Activated CD4-positive, alpha-beta T cell treated with anti-CD3 and anti-CD28 coated beads for 48 hours (primary cell): ENCODE measurements around the gene PRDM16.
A peak's percentile ranks its signal among the peaks of the same experiment; 100 is the strongest.

Experiments
- DNase-seq: peaks from one replicate; pipeline ENCODE4 v3.0.0-alpha.2; 2020

Gene PRDM16

DNA sequence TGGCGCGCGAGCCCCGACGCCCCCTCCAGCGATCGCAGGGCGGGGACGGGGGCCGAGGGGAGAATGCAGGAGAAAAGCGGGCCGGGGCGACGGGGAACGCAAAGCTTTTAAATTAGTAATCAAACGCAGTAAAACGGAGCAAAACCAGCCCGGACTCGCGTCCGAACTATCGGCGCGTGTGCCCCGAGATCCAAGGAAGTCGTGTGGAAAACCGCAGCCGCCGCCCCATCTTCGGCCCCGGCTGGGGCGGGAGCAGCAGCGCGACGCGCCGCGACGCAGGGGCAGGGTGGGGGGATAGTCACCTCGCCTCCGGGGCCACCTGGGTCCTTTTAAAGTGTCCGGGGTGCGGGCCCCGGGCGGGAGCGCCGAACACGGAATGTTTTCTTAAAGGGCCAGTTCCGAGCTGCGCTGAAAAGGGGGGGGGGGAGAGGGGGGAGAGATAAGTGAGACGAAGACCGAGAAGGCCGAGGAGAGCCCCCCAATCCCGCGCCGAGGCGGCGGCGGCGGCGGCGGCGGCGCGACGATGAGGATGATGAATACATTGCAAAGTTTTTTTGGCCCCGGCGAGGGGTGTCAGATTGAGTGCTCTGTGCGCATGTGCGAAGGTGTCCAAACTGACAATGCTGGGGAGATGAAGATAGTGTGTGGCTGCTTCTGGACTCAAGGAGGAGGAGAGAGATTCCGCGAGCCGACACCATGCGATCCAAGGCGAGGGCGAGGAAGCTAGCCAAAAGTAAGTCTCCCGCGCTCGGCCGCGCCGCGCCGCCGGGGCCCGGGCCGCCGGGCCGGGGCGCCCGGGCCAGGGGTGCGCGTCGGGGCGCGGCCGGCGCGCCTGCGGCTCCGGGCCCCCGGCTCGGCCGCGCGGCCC, at the start of gene PRDM16:
Gene PRDM16, plus strand, starts transcription at position 640 of the 868 bp plus-strand sequence. Its CDS starts 57 bp downstream, at position 697.
- peak; percentile 49 for DNase-seq

DNA sequence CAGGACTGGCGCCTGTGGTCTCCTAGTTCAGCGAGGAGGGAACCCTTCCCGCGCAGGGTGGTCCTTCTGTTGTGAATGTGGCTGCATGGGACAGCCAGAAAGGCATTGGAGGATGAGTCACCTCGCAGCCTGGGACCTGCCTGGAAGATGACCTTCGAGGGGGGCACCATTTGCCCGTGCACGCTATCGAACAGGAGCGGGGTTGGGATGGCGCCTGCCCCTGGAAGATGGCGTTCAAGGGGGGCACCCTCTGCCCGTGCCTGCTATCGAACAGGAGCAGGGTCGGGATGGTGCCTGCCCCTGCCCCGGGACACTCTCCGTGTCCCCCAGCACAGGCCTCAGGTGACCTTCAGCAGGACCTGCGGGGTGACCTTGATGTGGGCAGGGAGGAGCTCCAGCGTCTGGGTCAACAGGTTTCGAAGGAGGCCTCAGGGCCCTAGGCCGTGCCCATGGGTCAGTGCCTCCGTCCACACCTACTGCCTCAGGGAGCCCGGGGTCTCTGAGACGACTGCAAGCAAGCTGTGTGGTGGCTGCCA, 49.4 kb upstream of the PRDM16 start:
- DNase-seq = no peak

DNA sequence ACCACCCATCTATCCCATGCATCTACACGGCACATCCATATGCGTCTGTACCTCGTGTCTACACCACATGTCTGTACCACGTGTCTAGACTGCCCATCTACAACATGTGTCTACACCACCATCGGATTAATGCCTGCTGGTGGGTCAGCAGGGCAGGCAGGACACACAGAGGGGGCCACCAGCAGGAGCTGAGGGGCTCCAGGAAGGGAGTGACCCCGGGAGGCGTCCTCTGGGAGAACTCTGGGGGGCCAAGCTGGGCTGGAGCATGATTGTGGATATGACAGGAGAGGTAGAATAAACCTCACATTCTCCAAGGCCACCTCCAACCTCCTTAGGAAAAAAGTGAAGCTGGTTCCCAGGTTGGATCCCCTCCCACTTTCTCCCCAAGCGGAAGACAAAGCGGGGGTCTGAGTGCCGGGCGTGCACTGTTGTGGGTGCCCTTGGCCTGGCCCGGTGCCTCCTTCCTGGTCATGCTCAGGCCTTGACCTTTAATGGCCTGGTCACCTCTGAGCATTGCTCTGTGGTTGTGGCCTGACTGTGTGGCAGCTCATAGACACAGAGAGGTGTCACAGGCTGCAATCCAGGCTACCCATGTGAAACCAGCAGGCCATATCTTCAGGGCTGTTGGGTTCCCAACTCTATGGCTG, 48.6 kb upstream of the PRDM16 start:
- no peak for DNase-seq

DNA sequence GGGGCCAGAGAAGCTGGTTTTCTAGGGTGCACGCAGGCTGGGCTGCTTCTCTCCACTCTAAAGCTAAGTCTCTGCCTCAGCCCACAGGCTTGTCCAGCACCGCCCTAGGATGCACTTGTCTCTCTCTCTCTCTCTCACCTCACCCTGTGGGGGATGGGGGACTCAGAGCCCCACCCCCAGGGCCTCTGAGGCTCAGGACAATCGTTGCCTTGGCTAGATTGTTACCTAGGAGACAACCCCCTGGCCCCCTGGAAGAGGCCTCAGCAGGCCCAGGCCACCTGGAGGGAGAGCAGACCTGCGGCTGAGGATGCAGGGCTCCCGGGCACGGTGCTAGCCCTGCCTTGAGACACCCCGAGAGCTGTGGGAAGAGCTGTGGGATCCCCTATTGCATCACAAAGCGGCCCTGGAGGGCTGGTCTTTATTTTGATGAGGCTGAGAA, 47.8 kb upstream of the PRDM16 start, which contains the start of gene ACTRT2:
Gene ACTRT2, plus strand, starts transcription at position 235 of the 439 bp plus-strand sequence. CDS start 220 bp downstream, outside the sequence.
- DNase-seq = no peak

GRCh38 chr1:3021801-3022401, 47.1 kb upstream of the PRDM16 start:
- no peak for DNase-seq

- no peak for DNase-seq
Observed at GRCh38 chr1:3022511-3022973, 46.5 kb upstream of the PRDM16 start.

GRCh38 chr1:3022976-3023375, 46.0 kb upstream of the PRDM16 start:
- DNase-seq = no peak

GRCh38 chr1:3024019-3024418, 45.0 kb upstream of the PRDM16 start:
- no peak for DNase-seq

- no peak for DNase-seq
Observed at GRCh38 chr1:3024588-3024987, 44.4 kb upstream of the PRDM16 start.

- DNase-seq = no peak
Observed at GRCh38 chr1:3026124-3026523, 42.9 kb upstream of the PRDM16 start.

- DNase-seq = no peak
Observed at GRCh38 chr1:3026581-3027391, 42.2 kb upstream of the PRDM16 start.

GRCh38 chr1:3027611-3028371, 41.2 kb upstream of the PRDM16 start:
- DNase-seq = no peak

DNA sequence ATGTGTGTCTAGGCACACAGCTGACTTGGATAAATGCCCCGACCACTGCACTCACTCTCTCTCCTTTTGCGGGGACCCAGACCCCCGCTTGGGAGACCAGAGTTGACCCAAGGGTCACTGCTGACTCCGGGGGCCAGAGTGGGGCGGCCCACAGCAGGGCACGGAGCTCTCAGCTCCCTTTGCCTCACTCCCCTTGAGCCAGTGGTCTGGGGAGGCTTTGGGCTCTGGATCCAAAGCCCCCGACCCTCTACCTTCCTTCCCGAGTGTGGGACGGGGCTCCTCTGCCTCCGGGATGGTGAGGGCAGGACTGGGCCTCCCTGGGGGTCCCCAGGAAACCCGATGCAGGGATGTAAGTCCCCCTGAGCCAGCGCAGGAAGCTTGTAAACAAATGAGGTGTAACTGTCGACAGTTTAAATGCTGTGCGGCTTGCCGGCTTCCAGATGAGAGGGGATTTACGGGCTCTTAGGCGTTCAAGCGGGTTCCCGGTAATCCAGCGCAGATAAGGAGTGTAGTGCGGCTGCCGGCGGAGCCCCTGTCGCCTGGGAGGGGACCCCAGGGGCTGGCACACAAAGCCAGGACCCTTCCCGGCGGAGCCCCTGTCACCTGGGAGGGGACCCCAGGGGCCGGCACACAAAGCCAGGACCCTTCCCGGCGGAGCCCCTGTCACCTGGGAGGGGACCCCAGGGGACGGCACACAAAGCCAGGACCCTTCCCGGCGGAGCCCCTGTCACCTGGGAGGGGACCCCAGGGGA, 40.3 kb upstream of the PRDM16 start:
- no peak for DNase-seq

DNA sequence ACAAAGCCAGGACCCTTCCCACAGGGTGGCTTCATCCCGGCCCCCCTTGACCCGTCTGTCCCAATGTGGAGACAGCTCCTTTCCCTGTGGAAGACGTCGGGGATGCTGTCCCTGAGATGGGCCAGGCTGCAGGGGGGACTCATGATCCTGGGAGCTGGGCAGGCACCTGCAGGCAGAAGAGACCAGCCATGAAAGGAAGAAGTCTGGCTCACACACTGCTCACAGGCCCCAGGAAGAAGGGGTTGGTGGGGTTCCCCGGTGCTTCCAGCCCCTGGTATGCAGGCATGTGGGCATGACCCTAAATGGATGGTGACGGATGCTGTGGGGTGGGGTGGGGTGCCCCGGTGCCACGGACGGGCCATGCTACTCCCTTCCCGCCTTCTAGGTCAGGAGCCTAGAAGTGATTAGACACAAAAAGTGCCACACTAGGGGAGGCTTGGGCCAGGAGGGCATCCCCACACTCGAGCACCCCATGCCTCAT, 39.5 kb upstream of the PRDM16 start:
- DNase-seq = no peak

GRCh38 chr1:3029991-3030662, 38.9 kb upstream of the PRDM16 start:
- no peak for DNase-seq

DNA sequence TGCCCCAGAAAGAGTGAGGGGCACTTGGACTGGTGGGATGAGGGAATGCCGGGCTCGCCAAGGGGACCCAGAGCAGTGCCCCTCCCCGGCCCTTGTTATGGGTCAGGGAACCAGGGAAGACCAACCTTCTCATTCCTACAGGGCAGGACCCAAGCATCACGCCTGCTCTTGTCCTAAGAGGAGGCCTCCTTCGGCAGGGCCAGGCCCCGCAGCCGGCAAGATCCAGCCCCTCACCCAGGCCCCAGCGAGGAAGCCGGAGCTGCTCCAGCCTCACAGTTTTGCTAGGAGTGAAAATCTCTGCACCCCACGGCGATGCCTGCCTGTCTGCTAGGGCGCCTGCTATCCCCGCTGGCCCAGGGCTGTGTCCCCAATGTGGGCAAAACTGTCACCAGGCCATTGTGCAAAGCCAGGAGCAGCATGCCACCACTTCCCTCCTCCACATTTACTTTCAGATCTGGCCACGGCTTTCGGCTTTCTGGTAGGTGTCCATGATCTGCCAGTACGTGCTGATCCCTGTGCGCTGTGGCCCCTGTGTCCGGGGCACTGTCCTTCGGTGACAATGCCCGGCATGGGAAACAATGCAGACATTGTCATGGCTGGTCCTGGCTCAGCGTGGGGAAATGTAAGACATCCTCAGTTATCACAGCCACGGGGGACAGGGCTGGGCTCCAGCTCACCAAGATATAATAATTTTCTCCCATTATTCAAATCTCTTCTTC, 38.2 kb upstream of the PRDM16 start:
- DNase-seq = no peak

- DNase-seq = no peak
Observed at GRCh38 chr1:3031401-3032221, 37.4 kb upstream of the PRDM16 start.

DNA sequence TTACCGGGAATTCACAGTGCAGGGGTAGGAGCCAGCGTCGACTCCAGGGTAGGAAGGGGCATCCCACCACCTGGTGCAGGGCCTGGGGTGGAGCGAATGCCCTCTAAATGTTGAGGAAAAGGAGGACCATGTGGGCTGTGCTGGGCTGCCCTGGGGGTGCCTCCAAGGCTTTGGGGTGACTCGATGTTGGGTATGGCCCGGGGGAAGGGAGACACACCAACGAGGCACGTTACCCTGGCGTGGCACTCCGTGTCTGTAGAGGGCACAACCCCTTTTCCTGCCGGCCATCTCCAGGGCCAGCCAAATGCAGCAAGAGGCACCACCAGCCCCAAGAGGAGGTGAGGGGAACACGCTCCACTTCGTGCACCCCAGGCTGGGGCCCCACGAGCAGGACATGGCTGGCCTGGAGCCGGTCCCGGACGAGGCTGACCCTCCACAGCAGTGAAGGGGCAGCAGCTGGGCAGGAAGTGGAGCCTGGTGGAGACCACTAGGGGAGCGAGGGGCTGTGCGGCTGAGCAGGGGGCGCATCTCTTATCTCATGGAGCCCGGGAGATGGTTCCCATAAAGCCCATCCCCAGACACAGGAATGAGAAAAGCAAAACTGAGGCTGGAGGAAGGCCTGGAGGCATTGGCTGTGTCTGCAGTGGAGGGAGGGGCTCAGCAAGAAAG, 36.5 kb upstream of the PRDM16 start:
- no peak for DNase-seq
